ENCODE measurements around the gene HOOK2.

The HOOK2 gene

GRCh38 chr19:12767666-12768065 lies 7.7 kb downstream of the HOOK2 start:
- no peaks in the 10 kb centered on the region for H3K4me1 ChIP-seq (ENCODE audit: control insufficient read depth, insufficient read depth, low read length)
- no peak overlapping the region for H3K27ac ChIP-seq (ENCODE audit: low read length)
- no peak overlapping the region for H3K4me3 ChIP-seq (ENCODE audit: low read length in 2 of 2)
- no peaks in the 10 kb centered on the region for H3K27me3 ChIP-seq (ENCODE audit: control insufficient read depth in 1 of 2, insufficient read depth in 2 of 2, low read length in 2 of 2)
- H3K36me3 ChIP-seq (ENCODE audit: control insufficient read depth in 2 of 2, insufficient read depth in 2 of 2, low read length in 2 of 2), result peaks cover 0 to 7% of the 10 kb centered on the region in 2 donors
- H3K9ac ChIP-seq (ENCODE audit: low read length in 2 of 2), result no peak overlapping the region
- no peaks in the 10 kb centered on the region for H3K9me3 ChIP-seq (ENCODE audit: control insufficient read depth in 2 of 2, low read length in 2 of 2)

GRCh38 chr19:12767150-12767549 lies 8.2 kb downstream of the HOOK2 start:
- Histone ChIP-seq H3K27me3 (ENCODE audit: control insufficient read depth in 1 of 2, insufficient read depth in 2 of 2, low read length in 2 of 2) (no peaks in the 10 kb centered on the region), H3K9me3 (ENCODE audit: control insufficient read depth in 2 of 2, low read length in 2 of 2) (no peaks in the 10 kb centered on the region), H3K4me1 (ENCODE audit: control insufficient read depth, insufficient read depth, low read length) (no peaks in the 10 kb centered on the region), H3K36me3 (ENCODE audit: control insufficient read depth in 2 of 2, insufficient read depth in 2 of 2, low read length in 2 of 2) (peaks cover 0 to 7% of the 10 kb centered on the region in 2 donors), H3K27ac (ENCODE audit: low read length) (no peak overlapping the region), H3K9ac (ENCODE audit: low read length in 2 of 2) (no peak overlapping the region), H3K4me3 (ENCODE audit: low read length in 2 of 2) (no peak overlapping the region)

- no peak overlapping the region for H3K9ac ChIP-seq (ENCODE audit: low read length in 2 of 2)
- no peaks in the 10 kb centered on the region for H3K27me3 ChIP-seq (ENCODE audit: control insufficient read depth in 1 of 2, insufficient read depth in 2 of 2, low read length in 2 of 2)
- H3K36me3 ChIP-seq (ENCODE audit: control insufficient read depth in 2 of 2, insufficient read depth in 2 of 2, low read length in 2 of 2), result peaks cover 0 to 7% of the 10 kb centered on the region in 2 donors
- no peaks in the 10 kb centered on the region for H3K4me1 ChIP-seq (ENCODE audit: control insufficient read depth, insufficient read depth, low read length)
- H3K27ac ChIP-seq (ENCODE audit: low read length), result no peak overlapping the region
- H3K9me3 ChIP-seq (ENCODE audit: control insufficient read depth in 2 of 2, low read length in 2 of 2), result no peaks in the 10 kb centered on the region
- peak overlapping the region; percentile 70 to 73 for H3K4me3 ChIP-seq (ENCODE audit: low read length in 2 of 2)
These were observed 9.3 kb downstream of the HOOK2 start for GRCh38 chr19:12766051-12766521.

GRCh38 chr19:12764698-12765097 lies 10.7 kb downstream of the HOOK2 start:
- Histone ChIP-seq H3K4me1 (ENCODE audit: control insufficient read depth, insufficient read depth, low read length) (no peaks in the 10 kb centered on the region), H3K4me3 (ENCODE audit: low read length in 2 of 2) (no peak overlapping the region), H3K9ac (ENCODE audit: low read length in 2 of 2) (no peak overlapping the region), H3K27me3 (ENCODE audit: control insufficient read depth in 1 of 2, insufficient read depth in 2 of 2, low read length in 2 of 2) (no peaks in the 10 kb centered on the region), H3K9me3 (ENCODE audit: control insufficient read depth in 2 of 2, low read length in 2 of 2) (no peaks in the 10 kb centered on the region), H3K36me3 (ENCODE audit: control insufficient read depth in 2 of 2, insufficient read depth in 2 of 2, low read length in 2 of 2) (peaks cover 0 to 5% of the 10 kb centered on the region in 2 donors), H3K27ac (ENCODE audit: low read length) (no peak overlapping the region)

GRCh38 chr19:12763100-12763499 lies 12.3 kb downstream of the HOOK2 start:
- H3K9me3 ChIP-seq (ENCODE audit: control insufficient read depth in 2 of 2, low read length in 2 of 2), result no peaks in the 10 kb centered on the region
- H3K36me3 ChIP-seq (ENCODE audit: control insufficient read depth in 2 of 2, insufficient read depth in 2 of 2, low read length in 2 of 2), result peaks cover 0 to 5% of the 10 kb centered on the region in 2 donors
- H3K27ac ChIP-seq (ENCODE audit: low read length), result no peak overlapping the region
- no peaks in the 10 kb centered on the region for H3K27me3 ChIP-seq (ENCODE audit: control insufficient read depth in 1 of 2, insufficient read depth in 2 of 2, low read length in 2 of 2)
- H3K4me1 ChIP-seq (ENCODE audit: control insufficient read depth, insufficient read depth, low read length), result no peaks in the 10 kb centered on the region
- H3K9ac ChIP-seq (ENCODE audit: low read length in 2 of 2), result no peak overlapping the region
- H3K4me3 ChIP-seq (ENCODE audit: low read length in 2 of 2), result no peak overlapping the region

- H3K27ac ChIP-seq (ENCODE audit: low read length), result no peak overlapping the region
- H3K27me3 ChIP-seq (ENCODE audit: control insufficient read depth in 1 of 2, insufficient read depth in 2 of 2, low read length in 2 of 2), result no peaks in the 10 kb centered on the region
- no peak overlapping the region for H3K9ac ChIP-seq (ENCODE audit: low read length in 2 of 2)
- H3K36me3 ChIP-seq (ENCODE audit: control insufficient read depth in 2 of 2, insufficient read depth in 2 of 2, low read length in 2 of 2), result peaks cover 0 to 5% of the 10 kb centered on the region in 2 donors
- no peak overlapping the region for H3K4me3 ChIP-seq (ENCODE audit: low read length in 2 of 2)
- H3K4me1 ChIP-seq (ENCODE audit: control insufficient read depth, insufficient read depth, low read length), result peaks cover 9% of the 10 kb centered on the region
- no peaks in the 10 kb centered on the region for H3K9me3 ChIP-seq (ENCODE audit: control insufficient read depth in 2 of 2, low read length in 2 of 2)
These were observed 15.7 kb downstream of the HOOK2 start for GRCh38 chr19:12759686-12760085.

- H3K9ac ChIP-seq (ENCODE audit: low read length in 2 of 2), result peak overlapping the region; percentile 29 to 45
- no peaks in the 10 kb centered on the region for H3K27me3 ChIP-seq (ENCODE audit: control insufficient read depth in 1 of 2, insufficient read depth in 2 of 2, low read length in 2 of 2)
- H3K36me3 ChIP-seq (ENCODE audit: control insufficient read depth in 2 of 2, insufficient read depth in 2 of 2, low read length in 2 of 2), result no peaks in the 10 kb centered on the region
- H3K4me1 ChIP-seq (ENCODE audit: control insufficient read depth, insufficient read depth, low read length), result peaks cover 9% of the 10 kb centered on the region
- H3K4me3 ChIP-seq (ENCODE audit: low read length in 2 of 2), result peak overlapping the region in 1 of 2 donors; percentile 66
- peak overlapping the region; percentile 41 for H3K27ac ChIP-seq (ENCODE audit: low read length)
- H3K9me3 ChIP-seq (ENCODE audit: control insufficient read depth in 2 of 2, low read length in 2 of 2), result no peaks in the 10 kb centered on the region
These were observed 17.6 kb downstream of the HOOK2 start for GRCh38 chr19:12757544-12758274.

GRCh38 chr19:12756150-12756883 lies 19.0 kb downstream of the HOOK2 start:
- Histone ChIP-seq H3K27ac (ENCODE audit: low read length) (no peak overlapping the region), H3K27me3 (ENCODE audit: control insufficient read depth in 1 of 2, insufficient read depth in 2 of 2, low read length in 2 of 2) (peaks cover 3% of the 10 kb centered on the region in 2 donors)

GRCh38 chr19:12754465-12755196 lies 20.7 kb downstream of the HOOK2 start:
- Histone ChIP-seq H3K27me3 (ENCODE audit: control insufficient read depth in 1 of 2, insufficient read depth in 2 of 2, low read length in 2 of 2) (peaks cover 7 to 8% of the 10 kb centered on the region in 2 donors), H3K9ac (ENCODE audit: low read length in 2 of 2) (no peak overlapping the region), H3K4me3 (ENCODE audit: low read length in 2 of 2) (no peak overlapping the region), H3K4me1 (ENCODE audit: control insufficient read depth, insufficient read depth, low read length) (peaks cover 9% of the 10 kb centered on the region), H3K27ac (ENCODE audit: low read length) (no peak overlapping the region), H3K9me3 (ENCODE audit: control insufficient read depth in 2 of 2, low read length in 2 of 2) (no peaks in the 10 kb centered on the region), H3K36me3 (ENCODE audit: control insufficient read depth in 2 of 2, insufficient read depth in 2 of 2, low read length in 2 of 2) (no peaks in the 10 kb centered on the region)

More at GRCh38 chr19:12756150-12756883, 19.0 kb downstream of the HOOK2 start:
- H3K9ac ChIP-seq (ENCODE audit: low read length in 2 of 2), result no peak overlapping the region
- H3K4me1 ChIP-seq (ENCODE audit: control insufficient read depth, insufficient read depth, low read length), result peaks cover 9% of the 10 kb centered on the region
- no peak overlapping the region for H3K4me3 ChIP-seq (ENCODE audit: low read length in 2 of 2)
- no peaks in the 10 kb centered on the region for H3K36me3 ChIP-seq (ENCODE audit: control insufficient read depth in 2 of 2, insufficient read depth in 2 of 2, low read length in 2 of 2)
- no peaks in the 10 kb centered on the region for H3K9me3 ChIP-seq (ENCODE audit: control insufficient read depth in 2 of 2, low read length in 2 of 2)

GRCh38 chr19:12752056-12752781 lies 23.1 kb downstream of the HOOK2 start:
- H3K9ac ChIP-seq (ENCODE audit: low read length in 2 of 2), result no peak overlapping the region
- H3K4me3 ChIP-seq (ENCODE audit: low read length in 2 of 2), result no peak overlapping the region
- peaks cover under 1% of the 10 kb centered on the region for H3K4me1 ChIP-seq (ENCODE audit: control insufficient read depth, insufficient read depth, low read length)
- H3K9me3 ChIP-seq (ENCODE audit: control insufficient read depth in 2 of 2, low read length in 2 of 2), result peaks cover 0 to 7% of the 10 kb centered on the region in 2 donors
- H3K27ac ChIP-seq (ENCODE audit: low read length), result no peak overlapping the region
- peaks cover 7 to 13% of the 10 kb centered on the region in 2 donors for H3K27me3 ChIP-seq (ENCODE audit: control insufficient read depth in 1 of 2, insufficient read depth in 2 of 2, low read length in 2 of 2)
- H3K36me3 ChIP-seq (ENCODE audit: control insufficient read depth in 2 of 2, insufficient read depth in 2 of 2, low read length in 2 of 2), result peaks cover 7 to 8% of the 10 kb centered on the region in 2 donors
